Smooth muscle cell (in vitro differentiated cells): ENCODE data around the gene ASZ1. TPM values are rescaled to one million over a fixed set of nuclear protein-coding genes. Genes with fewer than 3 reads are reported as not detected.

Experiments used
- DNase-seq: peaks from one replicate; lab custom pipeline; 2025; ENCODE audit not compliant: unreplicated experiment; lab: John Stamatoyannopoulos, UW
- H2AFZ ChIP-seq: fragments of 200-600 bp; sonication (generic); 2 replicates; pipeline ENCODE4 v1.6.0; 2016; ENCODE audit warnings: antibody characterized with exemption, low read depth, mild to moderate bottlenecking
- H3F3A ChIP-seq: fragments of 200-600 bp; sonication (generic); 2 replicates; pipeline ENCODE4 v1.6.0; 2017; ENCODE audit warnings: antibody characterized with exemption, low read depth
- H3K27ac ChIP-seq: fragments of 200-600 bp; sonication (generic); 2 replicates; pipeline ENCODE4 v1.5.1; 2016; ENCODE audit warnings: low read depth, mild to moderate bottlenecking
- H3K27me3 ChIP-seq: fragments of 200-600 bp; sonication (generic); 2 replicates; pipeline ENCODE4 v1.6.1; 2016; ENCODE audit warnings: low read depth, mild to moderate bottlenecking
- H3K36me3 ChIP-seq: fragments of 200-600 bp; sonication (generic); 2 replicates; pipeline ENCODE4 v1.5.1; 2016; ENCODE audit warnings: low read depth
- H3K4me1 ChIP-seq: fragments of 200-600 bp; sonication (generic); 2 replicates; pipeline ENCODE4 v1.5.1; 2016; ENCODE audit warnings: low read depth
- H3K4me2 ChIP-seq: fragments of 200-600 bp; sonication (generic); 2 replicates; pipeline ENCODE4 v1.6.0; 2016; ENCODE audit warnings: mild to moderate bottlenecking
- H3K4me3 ChIP-seq: fragments of 200-600 bp; sonication (generic); 2 replicates; pipeline ENCODE4 v1.5.1; 2016; ENCODE audit warnings: mild to moderate bottlenecking
- H3K79me2 ChIP-seq: fragments of 200-600 bp; sonication (generic); 2 replicates; pipeline ENCODE4 v1.6.0; 2016; ENCODE audit warnings: low read depth, mild to moderate bottlenecking
- H3K9ac ChIP-seq: fragments of 200-600 bp; sonication (generic); 2 replicates; pipeline ENCODE4 v1.6.0; 2016; ENCODE audit warnings: low read depth
- H3K9me3 ChIP-seq: fragments of 200-600 bp; sonication (generic); replicated peaks from 2 replicates; pipeline ENCODE4 v1.5.1; 2016; ENCODE audit warnings: low read depth
- H4K20me1 ChIP-seq: fragments of 200-600 bp; sonication (generic); 2 replicates; pipeline ENCODE4 v1.6.0; 2016; ENCODE audit warnings: low read depth
- WGBS: methylation state at CpG from one replicate; pipeline ENCODE4 v1.1.7; 2016; ENCODE audit warnings: low lambda C conversion rate; 5-methylcytosine and 5-hydroxymethylcytosine counted together
- polyA plus RNA-seq: library from polyadenylated mRNA; unstranded; fragments of >200 nt; fragmentation: Nextera tagmentation; extraction: Ambion mirVana; gene quantifications from 2 replicates; pipeline ENCODE4 v1.2.1, GENCODE V29; 2016
- total RNA-seq: library from RNA; depleted of rRNA; stranded (reverse); fragments of >200 nt; gene quantifications from 2 replicates; pipeline ENCODE4 v1.2.3, GENCODE V29; 2014
- TF ChIP-seq, protein P1 (sequence below): fragments of 200-600 bp; sonication (generic); IDR thresholded peaks from 2 replicates; pipeline ENCODE4 v1.5.1; 2017; ENCODE audit warnings: borderline replicate concordance, mild to moderate bottlenecking, antibody characterized with exemption; ENCODE audit not compliant: insufficient read depth, poor library complexity, severe bottlenecking

The ASZ1 gene
- total and polyA plus RNA-seq, 2 experiments from 2014 or later, result not detected

- Histone ChIP-seq H3K36me3 (no peaks in the 10 kb centered on the region), H3K4me1 (no peaks in the 10 kb centered on the region), H4K20me1 (no peaks in the 10 kb centered on the region), H2AFZ (no peak overlapping the region), H3F3A (no peaks in the 10 kb centered on the region), H3K4me3 (no peak overlapping the region), H3K79me2 (no peaks in the 10 kb centered on the region), H3K27ac (no peak overlapping the region), H3K27me3 (no peaks in the 10 kb centered on the region), H3K9me3 (no peaks in the 10 kb centered on the region), H3K9ac (no peak overlapping the region), H3K4me2 (no peak overlapping the region)
- WGBS, result 85% methylated on average over 2 of the region's 2 CpGs
- DNase-seq, result no peak
- TF ChIP-seq, protein P1, sequence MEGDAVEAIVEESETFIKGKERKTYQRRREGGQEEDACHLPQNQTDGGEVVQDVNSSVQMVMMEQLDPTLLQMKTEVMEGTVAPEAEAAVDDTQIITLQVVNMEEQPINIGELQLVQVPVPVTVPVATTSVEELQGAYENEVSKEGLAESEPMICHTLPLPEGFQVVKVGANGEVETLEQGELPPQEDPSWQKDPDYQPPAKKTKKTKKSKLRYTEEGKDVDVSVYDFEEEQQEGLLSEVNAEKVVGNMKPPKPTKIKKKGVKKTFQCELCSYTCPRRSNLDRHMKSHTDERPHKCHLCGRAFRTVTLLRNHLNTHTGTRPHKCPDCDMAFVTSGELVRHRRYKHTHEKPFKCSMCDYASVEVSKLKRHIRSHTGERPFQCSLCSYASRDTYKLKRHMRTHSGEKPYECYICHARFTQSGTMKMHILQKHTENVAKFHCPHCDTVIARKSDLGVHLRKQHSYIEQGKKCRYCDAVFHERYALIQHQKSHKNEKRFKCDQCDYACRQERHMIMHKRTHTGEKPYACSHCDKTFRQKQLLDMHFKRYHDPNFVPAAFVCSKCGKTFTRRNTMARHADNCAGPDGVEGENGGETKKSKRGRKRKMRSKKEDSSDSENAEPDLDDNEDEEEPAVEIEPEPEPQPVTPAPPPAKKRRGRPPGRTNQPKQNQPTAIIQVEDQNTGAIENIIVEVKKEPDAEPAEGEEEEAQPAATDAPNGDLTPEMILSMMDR, result no peak
Observed at GRCh38 chr7:117448655-117449054, 21.4 kb upstream of the ASZ1 start.

GRCh38 chr7:117446220-117446815, 19.0 kb upstream of the ASZ1 start:
- Histone ChIP-seq H2AFZ (no peak overlapping the region), H4K20me1 (no peaks in the 10 kb centered on the region), H3K27ac (no peak overlapping the region), H3K4me2 (no peak overlapping the region), H3K36me3 (no peaks in the 10 kb centered on the region), H3K79me2 (no peaks in the 10 kb centered on the region), H3K9ac (no peak overlapping the region), H3K9me3 (no peaks in the 10 kb centered on the region), H3F3A (no peaks in the 10 kb centered on the region), H3K4me1 (no peaks in the 10 kb centered on the region), H3K4me3 (no peak overlapping the region), H3K27me3 (no peaks in the 10 kb centered on the region)
- TF ChIP-seq, protein P1, result no peak
- WGBS, result 93% methylated on average over 4 of the region's 4 CpGs
- no peak for DNase-seq

DNA sequence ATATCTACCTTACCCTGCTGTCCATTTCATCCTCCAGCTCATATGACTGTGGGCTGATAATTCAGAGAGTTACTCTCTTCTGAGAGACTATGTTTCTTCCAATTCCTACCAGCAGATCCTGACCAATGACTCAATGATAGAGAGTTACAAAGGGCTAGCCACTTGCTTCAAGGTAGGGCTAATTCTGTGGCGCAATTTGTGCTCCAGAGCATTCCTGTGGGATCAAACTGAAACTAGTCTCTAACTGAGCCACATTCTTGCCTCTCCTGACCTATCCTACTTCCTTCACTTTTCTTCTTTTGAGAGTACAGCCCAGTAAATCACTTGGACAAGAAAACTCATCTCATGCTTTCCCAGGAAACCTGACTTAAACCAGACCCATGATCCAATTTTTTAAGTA, 17.9 kb upstream of the ASZ1 start:
- H3K27ac ChIP-seq, result no peak overlapping the region
- no peak for DNase-seq
- whole genome bisulfite sequencing, result 50% methylated on average over 1 of the region's 1 CpG

More for the DNA sequence above, 17.9 kb upstream of the ASZ1 start:
- Histone ChIP-seq H3K4me2 (no peak overlapping the region), H3K4me1 (no peaks in the 10 kb centered on the region), H3K4me3 (no peak overlapping the region), H3F3A (no peaks in the 10 kb centered on the region), H3K27me3 (no peaks in the 10 kb centered on the region), H4K20me1 (no peaks in the 10 kb centered on the region), H3K36me3 (no peaks in the 10 kb centered on the region), H2AFZ (no peak overlapping the region), H3K79me2 (no peaks in the 10 kb centered on the region), H3K9me3 (no peaks in the 10 kb centered on the region), H3K9ac (no peak overlapping the region)
- TF ChIP-seq, protein P1, result no peak
